TTC549 (cell line): Measurements from ENCODE around the gene SNX30.

Source experiments
- FAIRE-seq: peaks from 2 replicates; lab custom pipeline; 2012; peaks lifted over from hg19 to GRCh38; lab: Jason Lieb, UNC

Gene SNX30

DNA sequence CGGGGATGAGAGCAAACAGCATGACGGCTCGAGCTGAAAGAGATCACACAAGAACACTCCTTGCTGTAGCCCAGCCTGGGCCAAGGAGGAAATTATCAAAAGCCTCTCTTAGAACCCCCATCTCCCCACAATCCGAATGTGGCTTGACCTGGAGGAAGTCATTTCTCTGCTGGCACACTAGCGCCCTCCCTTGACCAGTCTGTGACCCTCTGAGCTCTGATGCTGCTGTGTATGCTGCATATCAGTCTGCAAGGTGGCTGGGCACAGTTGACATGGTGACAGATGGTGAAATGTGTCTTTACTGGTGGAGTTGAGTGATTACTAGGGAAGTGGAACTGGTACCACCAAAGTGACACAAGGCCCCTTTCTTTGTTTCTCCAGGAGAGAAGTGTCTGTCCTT lies 136.8 kb downstream of the SNX30 start:
- FAIRE-seq: no peak

DNA sequence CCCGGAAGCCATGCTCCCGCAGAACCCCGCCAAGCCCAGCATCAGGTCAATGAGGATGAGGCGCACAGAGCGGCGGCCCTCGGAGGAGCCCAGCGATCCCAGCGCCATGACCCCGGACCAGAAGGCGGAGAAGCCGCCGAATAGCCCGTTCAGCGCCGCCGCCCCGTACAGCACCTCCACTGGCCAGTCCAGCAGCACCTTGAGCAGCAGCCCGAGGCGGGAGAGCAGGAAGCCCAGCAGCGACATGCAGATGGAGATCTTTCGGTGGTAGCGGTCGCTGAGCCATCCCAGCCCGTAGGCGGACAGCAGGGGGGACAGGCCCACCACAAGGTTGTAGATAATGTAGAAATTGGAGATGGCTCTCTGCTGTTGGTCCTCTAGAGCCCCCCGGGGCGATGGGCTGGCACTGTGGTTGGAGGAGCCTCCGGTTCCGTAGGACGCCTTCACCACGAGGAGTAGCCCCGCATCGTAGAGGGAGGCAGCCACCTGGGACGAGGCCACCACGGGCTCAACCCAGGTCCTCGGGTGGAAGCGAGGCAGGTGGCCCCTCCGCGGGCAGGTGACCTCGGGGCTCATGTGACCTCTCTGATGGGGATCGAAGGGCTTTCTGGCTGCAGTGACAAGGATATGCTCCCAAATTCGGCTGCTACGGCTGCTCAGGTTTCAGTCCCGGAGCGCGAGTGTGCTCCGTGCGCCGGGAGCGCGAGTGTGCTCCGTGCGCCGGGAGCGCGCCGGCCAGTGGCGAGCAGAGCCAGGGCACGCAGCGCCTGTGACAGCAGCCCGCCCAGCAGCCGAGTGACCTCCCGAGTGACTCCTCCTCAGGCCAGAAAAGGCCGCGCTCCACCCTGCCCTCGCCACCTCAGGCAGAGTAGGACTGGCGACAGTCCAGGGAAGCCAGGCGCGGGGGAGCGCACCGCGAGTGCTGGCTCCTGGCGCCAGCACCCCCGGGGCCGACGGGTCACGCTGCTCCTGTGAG lies 139.8 kb downstream of the SNX30 start, which contains the start of gene SLC46A2:
Gene SLC46A2, minus strand, starts transcription at position 771 of the 976 bp plus-strand sequence. Its CDS starts 195 bp downstream, at position 576.
- FAIRE-seq: no peak

DNA sequence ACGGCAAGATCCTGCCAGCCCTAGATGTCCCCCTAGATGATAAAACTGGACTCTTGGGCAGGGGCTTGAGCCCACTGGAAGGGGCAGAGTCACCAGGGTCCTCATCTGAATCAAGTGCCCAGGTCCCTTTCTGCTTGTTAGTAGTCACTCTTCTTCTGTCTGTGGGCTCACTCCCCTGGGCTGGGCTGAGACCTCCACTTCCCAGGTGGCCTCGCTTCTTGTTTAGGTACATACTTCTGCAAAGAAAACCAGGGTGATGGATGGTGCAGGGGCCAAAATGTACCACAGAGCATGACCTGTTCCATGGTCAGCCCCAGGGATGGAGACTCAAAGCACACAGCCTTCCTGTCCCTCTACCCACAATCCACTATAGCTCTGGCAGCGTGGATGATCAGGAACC lies 141.0 kb downstream of the SNX30 start:
- FAIRE-seq: no peak

DNA sequence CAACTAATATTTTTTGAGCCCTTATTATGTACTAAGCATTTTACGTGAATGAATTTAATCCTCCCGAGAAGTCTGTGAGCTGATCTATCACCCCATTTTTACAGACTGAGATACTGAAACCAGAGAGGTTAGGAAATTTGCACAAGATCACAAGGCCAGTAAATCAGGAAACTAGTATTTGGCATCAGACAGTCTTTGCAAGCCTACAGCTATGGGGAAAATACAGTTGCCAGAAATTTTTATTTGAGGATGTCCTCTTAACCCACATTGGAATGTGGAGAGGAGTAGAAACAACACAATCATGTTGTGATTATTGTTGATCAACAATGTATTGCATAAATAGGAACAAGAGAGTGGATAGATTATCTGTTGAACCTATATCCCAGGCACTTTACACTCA lies 142.4 kb downstream of the SNX30 start:
- no peak for FAIRE-seq

DNA sequence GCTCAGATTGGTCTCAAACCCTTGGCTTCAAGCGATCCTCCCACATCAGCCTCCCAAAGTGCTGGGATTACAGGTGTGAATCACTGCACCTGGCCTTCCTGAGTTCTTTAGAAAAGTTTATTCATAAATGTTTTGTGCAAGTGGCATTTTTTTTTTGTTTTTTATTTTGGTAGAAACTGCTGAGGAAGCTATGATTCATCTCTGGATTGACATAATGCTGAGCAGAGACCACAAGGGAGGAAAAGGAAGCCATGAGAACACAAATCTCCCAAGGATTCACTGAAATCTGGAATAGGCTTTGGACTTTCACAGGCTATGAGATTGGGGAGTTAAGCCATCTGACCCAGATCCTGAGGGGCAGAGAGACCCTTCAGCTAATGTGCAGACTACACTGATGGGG lies 143.5 kb downstream of the SNX30 start:
- FAIRE-seq: no peak

DNA sequence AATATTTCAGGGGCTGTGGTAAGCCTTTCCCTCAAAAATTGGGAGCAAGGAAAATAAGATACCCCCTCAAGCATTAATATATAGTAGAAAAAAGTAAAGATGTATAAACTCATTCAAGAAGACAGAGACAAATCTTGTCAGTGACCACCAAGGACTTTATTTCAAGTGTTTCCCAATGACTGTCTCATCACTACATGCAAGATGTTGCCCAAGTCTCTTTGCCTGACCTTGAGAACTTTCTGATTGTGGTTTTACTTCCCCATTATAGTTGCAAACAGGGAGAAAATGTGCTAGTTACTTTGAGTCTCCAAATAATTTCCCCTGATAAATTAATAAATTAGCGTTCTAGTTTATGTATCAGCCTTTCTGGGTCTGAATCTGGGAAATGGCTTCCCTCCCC lies 144.1 kb downstream of the SNX30 start:
- no peak for FAIRE-seq

DNA sequence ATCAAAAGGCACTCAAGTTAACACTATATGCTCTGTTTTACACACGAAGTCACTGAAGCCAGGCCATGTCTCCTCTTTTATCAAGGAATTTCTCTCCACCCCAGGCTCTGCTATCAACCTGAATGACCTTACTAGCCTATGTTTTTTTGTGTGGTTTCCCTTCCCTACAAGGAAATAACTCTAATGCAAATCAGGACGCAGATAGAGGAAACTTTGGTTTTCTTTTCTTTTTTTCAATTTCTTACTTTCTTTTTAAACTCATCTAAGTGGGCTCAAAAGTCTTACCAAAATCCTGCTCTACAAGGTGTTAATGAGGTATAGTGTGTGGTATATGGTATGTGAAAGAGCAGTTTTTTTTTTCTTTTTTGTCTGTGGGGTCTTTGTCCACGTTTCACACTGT lies 145.6 kb downstream of the SNX30 start:
- FAIRE-seq: no peak

DNA sequence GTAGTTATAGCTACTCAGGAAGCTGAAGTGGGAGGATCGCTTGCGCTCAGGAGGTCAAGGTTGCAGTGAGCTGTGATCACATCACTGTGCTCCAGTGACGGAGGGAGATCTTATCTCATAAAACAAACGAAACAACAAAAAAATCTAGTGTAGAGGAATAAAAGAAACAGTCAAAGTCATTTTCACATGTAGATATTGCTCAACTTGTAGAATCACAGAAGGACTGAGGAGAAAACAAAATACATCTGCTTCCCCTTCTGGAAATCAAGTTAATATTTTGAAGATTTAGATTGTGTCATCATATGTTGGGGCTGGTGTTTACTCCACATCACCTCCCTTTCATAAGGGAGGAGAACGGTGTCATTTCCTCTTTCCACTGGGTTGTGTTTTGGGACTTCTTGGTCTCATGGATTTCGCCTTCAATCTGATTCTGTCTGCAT lies 148.3 kb downstream of the SNX30 start:
- FAIRE-seq: no peak

DNA sequence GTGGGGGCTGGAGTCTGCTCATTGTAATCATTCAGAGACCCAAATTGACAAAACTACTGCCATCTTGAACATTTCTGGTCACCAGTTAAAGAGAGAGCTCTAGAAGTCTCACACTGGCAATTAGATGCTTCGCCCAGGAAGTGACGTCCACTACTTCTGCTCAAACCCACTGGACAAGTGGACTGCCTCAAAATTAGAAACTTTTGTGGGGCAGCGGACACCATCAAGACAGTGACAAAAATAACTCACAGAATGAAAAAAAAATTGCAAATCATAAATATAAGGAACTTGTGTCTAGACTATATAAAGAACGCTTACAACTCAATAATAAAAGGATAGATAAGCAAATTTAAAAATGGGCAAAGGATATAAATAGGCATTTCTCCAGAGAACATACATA lies 149.9 kb downstream of the SNX30 start:
- no peak for FAIRE-seq

DNA sequence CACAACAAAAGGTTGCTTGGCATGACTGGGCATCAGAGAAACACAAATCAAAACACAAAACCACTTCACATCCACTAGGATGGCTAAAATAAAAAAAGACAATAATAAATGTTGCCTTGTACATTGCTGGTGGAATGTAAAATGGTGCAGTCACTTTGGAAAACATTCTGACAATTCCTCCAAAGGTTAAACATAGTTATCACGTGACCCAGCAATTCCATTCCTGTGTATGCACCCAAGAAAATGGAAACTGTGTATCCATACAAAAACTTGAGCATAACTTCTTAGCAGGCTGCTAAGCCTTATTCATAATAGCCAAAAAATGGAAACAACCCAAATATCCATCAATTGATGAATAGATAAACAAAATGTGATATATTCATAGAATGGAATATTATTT lies 150.3 kb downstream of the SNX30 start:
- FAIRE-seq: no peak

DNA sequence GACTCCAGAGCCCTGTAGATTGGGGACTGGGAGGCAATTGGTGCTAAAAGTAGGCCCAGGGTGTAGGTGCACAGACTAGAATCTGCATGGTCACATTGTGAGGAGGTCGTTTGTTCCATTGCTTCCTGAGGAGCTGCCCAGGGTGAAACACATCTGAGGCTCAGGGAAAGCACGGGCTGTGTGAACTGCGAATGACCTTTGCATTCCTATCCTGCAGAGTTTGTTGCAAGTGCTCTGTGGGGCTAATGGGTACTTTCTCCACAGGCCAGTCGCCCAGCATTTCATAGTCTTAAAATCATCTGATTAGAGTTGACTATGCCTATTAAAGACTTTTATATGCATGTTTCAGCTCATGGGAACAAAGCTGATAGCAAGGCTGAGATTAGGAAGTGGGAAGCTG lies 154.5 kb downstream of the SNX30 start:
- FAIRE-seq: no peak

DNA sequence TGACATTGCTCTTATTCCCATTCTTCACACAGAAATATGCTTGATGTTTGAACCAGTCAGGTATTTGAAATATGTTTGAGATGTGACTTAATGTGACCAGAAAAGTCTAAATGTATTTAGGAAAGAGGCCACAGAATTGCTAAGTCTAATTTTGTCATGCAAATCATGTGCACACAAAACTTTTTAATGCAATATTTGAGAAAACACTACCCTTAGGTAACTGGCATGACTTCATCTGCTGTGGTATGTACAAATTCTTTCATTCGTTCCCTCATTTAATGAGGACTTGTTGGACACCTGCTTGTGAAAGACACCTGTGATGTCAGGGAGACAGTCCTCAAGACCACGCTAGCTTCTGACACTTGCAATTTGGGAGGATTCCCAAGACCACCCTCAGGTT lies 161.2 kb downstream of the SNX30 start:
- FAIRE-seq: no peak

DNA sequence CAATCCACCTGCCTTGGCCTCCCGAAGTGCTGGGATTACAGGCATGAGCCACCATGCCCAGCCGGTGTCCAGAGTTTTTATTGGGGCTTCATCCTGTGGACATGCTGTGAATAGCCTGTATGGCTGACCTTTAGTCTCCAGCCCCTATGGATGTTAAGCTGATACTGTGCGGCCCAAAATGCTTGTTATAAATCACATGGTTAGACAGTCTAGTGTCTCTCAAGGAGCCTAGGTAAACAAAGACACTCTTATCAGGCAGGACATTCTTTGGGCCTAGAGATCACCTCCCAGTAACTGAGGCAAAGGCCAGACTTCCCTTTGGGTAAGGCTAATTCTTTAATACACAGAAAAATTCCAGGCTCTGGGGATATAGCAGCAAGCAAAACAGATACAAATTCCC lies 162.1 kb downstream of the SNX30 start:
- no peak for FAIRE-seq

DNA sequence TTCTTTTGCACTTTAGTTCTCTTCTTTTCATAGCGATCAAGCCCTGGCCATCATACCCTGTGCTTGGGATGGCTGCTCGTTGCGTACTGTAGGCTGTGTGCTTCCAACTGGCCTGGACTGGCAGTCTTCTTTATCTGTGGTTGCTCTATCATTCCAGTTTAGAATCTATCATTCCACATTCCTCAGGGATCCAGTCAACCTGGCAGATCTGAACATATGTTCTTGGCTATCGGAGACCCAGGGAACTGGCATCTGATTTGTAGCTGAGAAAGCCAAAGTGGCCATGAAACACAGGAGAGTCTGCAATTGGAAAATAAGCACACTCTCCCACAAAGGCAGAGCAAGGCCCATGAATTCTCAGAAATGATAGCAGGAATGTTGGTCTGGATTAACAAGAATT lies 162.8 kb downstream of the SNX30 start:
- no peak for FAIRE-seq

DNA sequence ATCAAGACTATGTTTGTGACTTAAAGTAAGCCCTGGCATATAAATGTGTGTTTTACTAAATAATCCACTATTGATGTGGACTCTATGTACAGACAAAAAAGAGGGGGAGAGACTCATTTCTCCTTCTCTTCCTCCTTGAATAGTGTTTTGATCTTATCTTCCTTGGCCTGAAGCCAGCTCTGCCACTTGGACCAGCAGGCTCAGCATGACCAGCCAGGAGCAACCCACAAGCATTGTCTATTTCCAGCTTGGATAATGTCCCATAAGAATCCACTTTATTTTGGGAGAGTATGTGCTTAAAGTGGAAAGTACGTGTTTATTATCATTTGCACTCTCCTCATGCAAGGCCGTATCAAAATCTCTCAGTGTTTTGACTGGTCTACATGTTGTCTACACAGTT lies 164.0 kb downstream of the SNX30 start:
- FAIRE-seq: no peak

DNA sequence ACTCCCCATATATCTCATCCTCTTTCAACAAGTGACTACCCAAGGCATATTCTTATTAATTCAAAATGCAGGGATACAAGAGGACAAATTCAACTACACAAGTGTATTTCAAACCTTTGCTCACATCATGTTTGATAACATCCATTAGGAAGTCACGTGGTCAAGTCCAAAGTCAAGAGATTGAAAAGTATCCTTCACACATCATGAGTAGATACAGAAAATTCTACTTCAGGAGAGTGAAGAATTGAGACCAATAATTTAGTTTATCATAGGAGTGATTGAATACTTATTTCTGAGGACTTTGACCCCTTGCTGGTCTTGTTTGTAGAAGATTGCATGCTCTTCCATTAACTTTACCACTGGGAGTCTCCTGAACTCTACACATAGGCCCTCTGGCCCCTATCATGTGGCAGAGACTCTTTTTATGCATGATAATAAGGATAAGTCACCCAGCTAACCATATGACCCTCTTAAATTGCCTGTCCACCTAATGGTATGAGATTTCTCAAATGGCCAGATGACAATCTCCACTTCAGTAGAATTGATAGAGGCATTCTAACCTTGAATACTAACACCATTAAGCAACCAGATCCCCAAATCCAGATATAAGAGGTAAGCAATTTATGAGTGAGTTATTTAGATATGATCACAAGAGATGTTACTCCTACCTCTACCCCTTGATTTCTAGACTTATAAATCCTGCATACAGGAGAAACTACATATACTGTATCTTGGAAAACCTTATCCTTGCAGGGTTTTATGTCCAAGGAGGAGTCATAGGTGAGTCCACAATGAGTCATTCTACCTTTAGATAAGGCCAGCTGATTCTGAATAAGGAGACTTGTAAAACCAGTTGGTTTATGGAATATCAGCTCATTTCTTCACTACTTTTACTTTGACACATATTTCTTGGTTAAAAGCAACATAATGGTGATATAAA lies 166.8 kb downstream of the SNX30 start:
- no peak for FAIRE-seq

DNA sequence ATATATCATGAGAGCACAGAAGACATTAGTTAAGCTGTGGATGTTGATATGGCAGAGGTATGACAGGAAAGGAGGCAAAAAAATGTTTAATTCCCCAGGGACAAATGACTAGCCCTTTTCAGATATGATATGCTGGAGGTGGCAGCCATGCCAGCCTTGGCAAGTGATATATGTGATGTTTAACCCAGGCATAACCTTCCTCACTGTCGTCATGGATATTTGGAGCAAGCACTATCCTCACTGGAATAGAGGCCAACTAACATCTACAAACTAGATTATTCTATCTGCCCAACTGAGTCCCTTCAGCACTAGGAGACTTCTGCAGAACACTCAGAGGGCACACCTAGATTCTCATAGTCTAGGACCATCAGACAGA lies 167.4 kb downstream of the SNX30 start:
- no peak for FAIRE-seq

DNA sequence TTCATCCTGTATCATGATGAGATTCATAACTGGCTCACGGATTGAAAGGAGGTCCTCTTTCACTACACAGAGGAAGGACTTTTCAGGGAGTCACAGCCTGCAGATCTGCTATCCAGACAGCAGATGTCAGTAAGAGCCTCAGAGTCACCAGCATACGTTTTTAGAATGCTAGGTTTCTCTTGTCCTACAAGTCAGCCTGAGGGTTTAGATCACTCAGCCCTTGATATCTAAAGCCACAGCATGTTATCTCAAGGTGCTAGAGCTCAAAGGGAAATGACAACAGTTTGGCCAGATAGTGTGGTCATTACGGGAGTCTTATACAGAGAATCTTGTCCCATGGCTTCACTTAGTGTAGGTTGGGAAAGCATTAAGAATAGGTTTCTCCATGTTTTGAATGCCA lies 171.0 kb downstream of the SNX30 start:
- FAIRE-seq: no peak
